H7 (cell line): ENCODE data around the gene DHX58. TPM values are rescaled to one million over a fixed set of nuclear protein-coding genes. Genes with fewer than 3 reads are reported as not detected.

ENCODE experiments used
- total RNA-seq: library from RNA; depleted of rRNA; stranded (reverse); fragments of >200 nt; shearing (Covaris generic); gene quantifications from 2 replicates; pipeline ENCODE4 v1.2.3, GENCODE V29; 2014; rRNA removed

The DHX58 gene
- total RNA-seq, 1 experiment from 2014 or later = 1.2 TPM

Other genes starting within 250 kb of the DHX58 start
- 14.7 and 18.1 TPM in 2 replicates for gene KLHL11, start 247.3 kb downstream of the DHX58 start, total RNA-seq
- 235 and 260 TPM in 2 replicates for gene ACLY, start 193.8 kb downstream of the DHX58 start, total RNA-seq
- 0.28 and 0.85 TPM in 2 replicates for gene ODAD4, start 182.1 kb downstream of the DHX58 start, total RNA-seq
- 32.8 and 46.1 TPM in 2 replicates for gene CNP, start 145.9 kb downstream of the DHX58 start, total RNA-seq
- gene DNAJC7, start 95.3 kb downstream of the DHX58 start, total RNA-seq = 83.4 and 97.3 TPM in 2 replicates
- gene NKIRAS2, start 92.6 kb downstream of the DHX58 start, total RNA-seq = 31.4 and 35.0 TPM in 2 replicates
- gene C17orf113, start 62.1 kb downstream of the DHX58 start, total RNA-seq = 1.0 and 1.1 TPM in 2 replicates
- 2.7 and 3.8 TPM in 2 replicates for gene ZNF385C, start 14.2 kb downstream of the DHX58 start, total RNA-seq
- 24.8 and 26.0 TPM in 2 replicates for gene KAT2A, start 8.7 kb upstream of the DHX58 start, total RNA-seq
- 0.10 and 0.22 TPM in 2 replicates for gene HSPB9, start 10.1 kb upstream of the DHX58 start, total RNA-seq
- gene RAB5C, start 42.3 kb upstream of the DHX58 start, total RNA-seq = 82.9 and 91.4 TPM in 2 replicates
- gene KCNH4, start 68.4 kb upstream of the DHX58 start, total RNA-seq = 0.10 TPM in 1 of 2 replicates, not detected in the other
- 0.26 TPM in 1 of 2 replicates, not detected in the other for gene HCRT, start 72.7 kb upstream of the DHX58 start, total RNA-seq
- gene GHDC, start 81.8 kb upstream of the DHX58 start, total RNA-seq = 11.5 and 24.3 TPM in 2 replicates
- gene STAT5B, start 163.7 kb upstream of the DHX58 start, total RNA-seq = 30.7 and 41.3 TPM in 2 replicates
- 9.4 and 13.2 TPM in 2 replicates for gene STAT5A, start 175.8 kb upstream of the DHX58 start, total RNA-seq